Thyroid gland (tissue), 4 donors: Measurements from ENCODE around the gene CLK4. TPM values are rescaled to one million over a fixed set of nuclear protein-coding genes. Genes with fewer than 3 reads are reported as not detected.

Experiments
- DNase-seq, 2 donors: peaks; one replicate each; pipeline ENCODE4 v3.0.0-alpha.2; 2019
- H3K27ac ChIP-seq, 3 donors: fragments of 200-600 bp; sonication (generic); 1 replicate in 2 of 3; 2 replicates in 1 of 3; pipeline ENCODE4 v1.5.1; 2016 to 2019; ENCODE audit warnings: mild to moderate bottlenecking in 1 of 3, moderate library complexity in 1 of 3
- H3K27me3 ChIP-seq: fragments of 200-600 bp; sonication (generic); one replicate; pipeline ENCODE4 v1.5.1; 2019
- H3K36me3 ChIP-seq, 2 donors: fragments of 200-600 bp; sonication (generic); one replicate each; pipeline ENCODE4 v1.5.1; 2016 to 2019
- H3K4me1 ChIP-seq, 2 donors: fragments of 200-600 bp; sonication (generic); one replicate each; pipeline ENCODE4 v1.5.1; 2017 to 2019
- H3K4me3 ChIP-seq, 3 donors: fragments of 200-600 bp; sonication (generic); replicated peaks in 1 of 3; 1 replicate in 2 of 3; 2 replicates in 1 of 3; pipeline ENCODE4 v1.5.1; 2016; ENCODE audit warnings: mild to moderate bottlenecking in 1 of 3
- H3K9me3 ChIP-seq: fragments of 200-600 bp; sonication (generic); one replicate; pipeline ENCODE4 v1.5.1; 2017
- POLR2A ChIP-seq, 2 donors: fragments of 450-650 bp; IDR thresholded peaks; one replicate each; pipeline ENCODE4 v1.6.1; 2017; ENCODE audit warnings: antibody characterized with exemption in 2 of 2, mild to moderate bottlenecking in 2 of 2, moderate library complexity in 1 of 2
- WGBS, 2 donors: methylation state at CpG; one replicate each; pipeline ENCODE4 v1.1.5; 2017; 5-methylcytosine and 5-hydroxymethylcytosine counted together
- intact Hi-C: fragments of 100-400 bp; cut with DNase I; formaldehyde crosslinking; loops from one replicate; pipeline ENCODE4 v1.15.1; 2023
- total RNA-seq, 4 donors: library from RNA; depleted of rRNA; stranded (reverse); fragments of >200 nt; gene quantifications; one replicate each; pipeline ENCODE4 v1.2.3, GENCODE V29; 2016
- TF ChIP-seq, protein P1 (sequence below), 6 experiments: fragments of 200-600 bp in 3 of 6; fragments of 450-650 bp in 3 of 6; sonication (generic) in 3 of 6; IDR thresholded peaks; one replicate each; pipeline ENCODE4 v1.5.1; 2016 to 2019; ENCODE audit warnings: antibody characterized with exemption in 6 of 6, mild to moderate bottlenecking in 2 of 6, inconsistent platforms in 1 of 6, moderate library complexity in 1 of 6

The CLK4 gene
- total RNA-seq, 4 donors from 2014 or later, result 35.8 to 91.2 (median 70.3) TPM

- no peak for DNase-seq
- intact Hi-C loops, result no loop called here
- Histone ChIP-seq H3K9me3 (no peaks in the 10 kb centered on the region), H3K27me3 (no peaks in the 10 kb centered on the region), H3K36me3 (no peaks in the 10 kb centered on the region), H3K4me3 (no peak overlapping the region), H3K4me1 (no peaks in the 10 kb centered on the region), H3K27ac (no peak overlapping the region)
- whole genome bisulfite sequencing, 2 donors, result 69 to 72% methylated on average over 9 of the region's 9 CpGs
- no peak for TF ChIP-seq POLR2A (IDR thresholded peaks at IDR 0.05)
- TF ChIP-seq, protein P1, sequence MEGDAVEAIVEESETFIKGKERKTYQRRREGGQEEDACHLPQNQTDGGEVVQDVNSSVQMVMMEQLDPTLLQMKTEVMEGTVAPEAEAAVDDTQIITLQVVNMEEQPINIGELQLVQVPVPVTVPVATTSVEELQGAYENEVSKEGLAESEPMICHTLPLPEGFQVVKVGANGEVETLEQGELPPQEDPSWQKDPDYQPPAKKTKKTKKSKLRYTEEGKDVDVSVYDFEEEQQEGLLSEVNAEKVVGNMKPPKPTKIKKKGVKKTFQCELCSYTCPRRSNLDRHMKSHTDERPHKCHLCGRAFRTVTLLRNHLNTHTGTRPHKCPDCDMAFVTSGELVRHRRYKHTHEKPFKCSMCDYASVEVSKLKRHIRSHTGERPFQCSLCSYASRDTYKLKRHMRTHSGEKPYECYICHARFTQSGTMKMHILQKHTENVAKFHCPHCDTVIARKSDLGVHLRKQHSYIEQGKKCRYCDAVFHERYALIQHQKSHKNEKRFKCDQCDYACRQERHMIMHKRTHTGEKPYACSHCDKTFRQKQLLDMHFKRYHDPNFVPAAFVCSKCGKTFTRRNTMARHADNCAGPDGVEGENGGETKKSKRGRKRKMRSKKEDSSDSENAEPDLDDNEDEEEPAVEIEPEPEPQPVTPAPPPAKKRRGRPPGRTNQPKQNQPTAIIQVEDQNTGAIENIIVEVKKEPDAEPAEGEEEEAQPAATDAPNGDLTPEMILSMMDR (IDR thresholded peaks at IDR 0.05), result no peak
Measured at GRCh38 chr5:178637356-178638074, 10.7 kb upstream of the CLK4 start.

DNA sequence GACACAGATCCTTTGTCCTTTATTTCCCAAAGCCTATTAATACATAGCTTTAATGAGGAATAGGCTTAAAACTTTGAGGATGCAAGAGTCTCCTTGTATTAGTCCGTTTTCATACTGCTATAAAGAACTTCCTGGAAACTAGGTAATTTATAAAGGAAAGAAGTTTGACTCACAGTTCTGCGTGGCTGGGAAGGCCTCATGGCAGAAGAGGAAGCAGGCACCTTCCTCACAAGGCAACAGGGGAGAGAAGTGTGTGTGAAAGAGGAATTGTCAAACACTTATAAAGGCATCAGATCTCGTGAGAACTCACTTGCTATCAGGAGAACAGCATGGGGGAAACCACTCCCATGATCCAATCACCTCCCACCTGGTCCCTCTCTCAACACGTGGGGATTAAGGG is 5.4 kb upstream of the CLK4 start:
- DNase-seq, result no peak
- Histone ChIP-seq H3K27me3 (no peaks in the 10 kb centered on the region), H3K36me3 (no peaks in the 10 kb centered on the region), H3K27ac (no peak overlapping the region), H3K4me1 (no peaks in the 10 kb centered on the region), H3K4me3 (no peak overlapping the region), H3K9me3 (no peaks in the 10 kb centered on the region)
- TF ChIP-seq, protein P1 (IDR thresholded peaks at IDR 0.05), result no peak
- no peak for TF ChIP-seq POLR2A (IDR thresholded peaks at IDR 0.05)
- WGBS, 2 donors, result 48 to 58% methylated on average over 4 of the region's 4 CpGs
- intact Hi-C loops, result no loop called here

- intact Hi-C loops, result no loop called here
- Histone ChIP-seq H3K4me3 (no peak overlapping the region), H3K4me1 (no peaks in the 10 kb centered on the region), H3K27me3 (no peaks in the 10 kb centered on the region), H3K36me3 (no peaks in the 10 kb centered on the region), H3K27ac (no peak overlapping the region), H3K9me3 (no peaks in the 10 kb centered on the region)
- no peak for DNase-seq
- no peak for TF ChIP-seq POLR2A (IDR thresholded peaks at IDR 0.05)
- TF ChIP-seq, protein P1 (IDR thresholded peaks at IDR 0.05), result no peak
- WGBS, 2 donors, result 47 to 50% methylated on average over 2 of the region's 2 CpGs
Measured at GRCh38 chr5:178630951-178631350, 4.1 kb upstream of the CLK4 start.

GRCh38 chr5:178630475-178630930 is 3.7 kb upstream of the CLK4 start:
- H3K36me3 ChIP-seq, result no peaks in the 10 kb centered on the region
- H3K9me3 ChIP-seq, result no peaks in the 10 kb centered on the region
- no peak for TF ChIP-seq POLR2A (IDR thresholded peaks at IDR 0.05)
- TF ChIP-seq, protein P1 (IDR thresholded peaks at IDR 0.05), result no peak
- 41 to 49% methylated on average over 4 of the region's 4 CpGs for WGBS, 2 donors
- no peaks in the 10 kb centered on the region for H3K4me1 ChIP-seq
- intact Hi-C loops, result no loop called here
- H3K27ac ChIP-seq, result no peak overlapping the region
- no peaks in the 10 kb centered on the region for H3K27me3 ChIP-seq
- no peak overlapping the region for H3K4me3 ChIP-seq
- no peak for DNase-seq

DNA sequence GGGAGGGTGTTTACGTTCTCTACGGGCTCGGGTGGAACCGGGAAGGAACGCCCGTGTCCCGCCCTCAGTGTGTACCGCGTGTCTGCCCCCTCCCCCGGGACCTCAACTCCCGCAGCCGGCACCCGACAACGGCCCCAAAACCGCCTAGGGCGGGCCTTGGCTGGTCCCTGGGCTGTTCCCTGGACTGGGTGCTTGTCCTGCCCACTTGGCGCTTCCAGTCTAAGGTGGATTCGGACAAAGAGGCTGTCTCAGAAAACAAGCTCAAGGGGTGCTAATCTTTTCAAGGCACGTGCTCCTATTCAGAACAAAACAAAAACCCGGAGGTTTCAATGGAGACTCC is 379 bp upstream of the CLK4 start:
- no peak for TF ChIP-seq POLR2A (IDR thresholded peaks at IDR 0.05)
- TF ChIP-seq, protein P1 (IDR thresholded peaks at IDR 0.05), result no peak
- 9 to 33% methylated on average over 3 to 9 of the region's 20 CpGs for WGBS, 2 donors
- Histone ChIP-seq H3K4me1 (peaks cover 17 to 23% of the 10 kb centered on the region in 2 donors), H3K9me3 (no peaks in the 10 kb centered on the region), H3K36me3 (peaks cover 0 to 8% of the 10 kb centered on the region in 2 donors), H3K27ac (peak overlapping the region; percentile 61 to 99 (median 95)), H3K4me3 (peak overlapping the region in 2 of 3 donors; percentile 50 to 88), H3K27me3 (no peaks in the 10 kb centered on the region)
- DNase-seq, result no peak
- intact Hi-C loops, result no loop called here
